Mononuclear cell (primary cell): ENCODE data around the gene MT1G. TPM values are rescaled to one million over a fixed set of nuclear protein-coding genes. Genes with fewer than 3 reads are reported as not detected.
A peak's percentile ranks its signal among the peaks of the same experiment; 100 is the strongest.
"Not testable (repeated sequence)": the region's sequence is repeated elsewhere in the genome, so short reads cannot be mapped to it uniquely, and the experiment has no call there.

Source experiments
- H3K27me3 ChIP-seq: 2 replicates; pipeline ENCODE4 v1.6.0; 2011; ENCODE audit warnings: low read length, control low read depth; ENCODE audit not compliant: insufficient read depth
- H3K4me1 ChIP-seq: 2 replicates; pipeline ENCODE4 v1.5.1; 2011; ENCODE audit warnings: mild to moderate bottlenecking, low read length, control low read depth; ENCODE audit not compliant: insufficient read depth
- H3K4me3 ChIP-seq: 2 replicates; pipeline ENCODE4 v1.5.1; 2011; ENCODE audit warnings: mild to moderate bottlenecking, low read length, moderate library complexity
- H3K9me3 ChIP-seq: 2 replicates; pipeline ENCODE4 v1.5.1; 2011; ENCODE audit warnings: low read depth, mild to moderate bottlenecking, control low read depth, low read length
- total RNA-seq: library from RNA; depleted of rRNA; stranded (reverse); fragments of >200 nt; gene quantifications from one replicate; pipeline ENCODE4 v1.2.3, GENCODE V29; 2012

MT1G gene
- total RNA-seq, 1 donor = not detected

- Histone ChIP-seq H3K27me3 (peaks cover 45% of the 10 kb centered on the region), H3K4me3 (no peak overlapping the region), H3K4me1 (peaks cover 13% of the 10 kb centered on the region), H3K9me3 (no peaks in the 10 kb centered on the region)
Measured at GRCh38 chr16:56626685-56627084, 41.2 kb downstream of the MT1G start.

GRCh38 chr16:56625943-56626654 is 41.8 kb downstream of the MT1G start:
- peak overlapping the region; percentile 48 for H3K4me3 ChIP-seq
- H3K4me1 ChIP-seq = peaks cover 13% of the 10 kb centered on the region
- peaks cover 39% of the 10 kb centered on the region for H3K27me3 ChIP-seq
- H3K9me3 ChIP-seq = no peaks in the 10 kb centered on the region

GRCh38 chr16:56625140-56625942 is 42.5 kb downstream of the MT1G start, which contains the start of gene MT1E:
TSS of gene MT1E (plus strand) at chr16:56625781. CDS start at chr16:56625852, 71 bp downstream.
- Histone ChIP-seq H3K4me3 (peak within 1 kb of the TSS; percentile 48), H3K9me3 (no peaks in the 10 kb centered on the region), H3K27me3 (peaks cover 31% of the 10 kb centered on the region), H3K4me1 (peaks cover 13% of the 10 kb centered on the region)

- Histone ChIP-seq H3K4me1 (peaks cover 13% of the 10 kb centered on the region), H3K9me3 (no peaks in the 10 kb centered on the region), H3K4me3 (no peak overlapping the region), H3K27me3 (peaks cover 30% of the 10 kb centered on the region)
Measured at GRCh38 chr16:56623637-56624036, 44.2 kb downstream of the MT1G start.

GRCh38 chr16:56623184-56623583 is 44.7 kb downstream of the MT1G start:
- H3K4me3 ChIP-seq, H3K9me3 ChIP-seq: not testable (repeated sequence)
- peaks cover 13% of the 10 kb centered on the region for H3K4me1 ChIP-seq

GRCh38 chr16:56621665-56622445 is 46.0 kb downstream of the MT1G start:
- not testable (repeated sequence) for H3K9me3 ChIP-seq, H3K4me3 ChIP-seq
- H3K27me3 ChIP-seq = peaks cover 41% of the 10 kb centered on the region
- H3K4me1 ChIP-seq = peaks cover 23% of the 10 kb centered on the region

More at GRCh38 chr16:56623184-56623583, 44.7 kb downstream of the MT1G start:
- peaks cover 34% of the 10 kb centered on the region for H3K27me3 ChIP-seq

- Histone ChIP-seq H3K27me3 (peaks cover 39% of the 10 kb centered on the region), H3K4me3 (no peak overlapping the region), H3K4me1 (peaks cover 16% of the 10 kb centered on the region), H3K9me3 (no peaks in the 10 kb centered on the region)
Measured at GRCh38 chr16:56620339-56620897, 47.4 kb downstream of the MT1G start.

GRCh38 chr16:56618138-56618537 is 49.7 kb downstream of the MT1G start:
- Histone ChIP-seq H3K4me1 (peaks cover 10% of the 10 kb centered on the region), H3K9me3 (no peaks in the 10 kb centered on the region), H3K4me3 (no peak overlapping the region)

GRCh38 chr16:56617212-56618085 is 50.4 kb downstream of the MT1G start:
- Histone ChIP-seq H3K4me3 (no peak overlapping the region), H3K27me3 (peaks cover 29% of the 10 kb centered on the region)

More at GRCh38 chr16:56618138-56618537, 49.7 kb downstream of the MT1G start:
- peaks cover 29% of the 10 kb centered on the region for H3K27me3 ChIP-seq

More at GRCh38 chr16:56617212-56618085, 50.4 kb downstream of the MT1G start:
- Histone ChIP-seq H3K4me1 (peaks cover 10% of the 10 kb centered on the region), H3K9me3 (no peaks in the 10 kb centered on the region)

Other genes starting within 250 kb of the MT1G start
- 193 TPM for gene AMFR, start 242.5 kb downstream of the MT1G start, total RNA-seq
- gene NUDT21, start 216.7 kb downstream of the MT1G start, total RNA-seq = 67.6 TPM
- 20.6 TPM for gene OGFOD1, start 216.5 kb downstream of the MT1G start, total RNA-seq
- gene BBS2, start 148.0 kb downstream of the MT1G start, total RNA-seq = 36.7 TPM
- gene MT4, start 103.0 kb downstream of the MT1G start, total RNA-seq = not detected
- 0.31 TPM for gene MT3, start 78.5 kb downstream of the MT1G start, total RNA-seq
- 10.9 TPM for gene MT2A, start 59.5 kb downstream of the MT1G start, total RNA-seq
- 1.7 TPM for gene MT1E, start 42.3 kb downstream of the MT1G start, total RNA-seq
- not detected for gene MT1M, start 35.4 kb downstream of the MT1G start, total RNA-seq
- not detected for gene MT1A, start 29.4 kb downstream of the MT1G start, total RNA-seq
- gene MT1B, start 16.2 kb downstream of the MT1G start, total RNA-seq = not detected
- gene MT1F, start 10.1 kb downstream of the MT1G start, total RNA-seq = 3.3 TPM
- gene MT1H, start 1.7 kb upstream of the MT1G start, total RNA-seq = not detected
- gene MT1X, start 14.4 kb upstream of the MT1G start, total RNA-seq = 28.8 TPM
- 51.1 TPM for gene NUP93, start 62.1 kb upstream of the MT1G start, total RNA-seq
- gene SLC12A3, start 197.1 kb upstream of the MT1G start, total RNA-seq = 0.10 TPM